Measurements from ENCODE around the gene B3GAT1. TPM values are rescaled to one million over a fixed set of nuclear protein-coding genes. Genes with fewer than 3 reads are reported as not detected.
"Not testable (repeated sequence)": the region's sequence is repeated elsewhere in the genome, so short reads cannot be mapped to it uniquely, and the experiment has no call there.

The B3GAT1 gene
- total RNA-seq, 1 donor from 2014 or later: 0.52 TPM

DNA sequence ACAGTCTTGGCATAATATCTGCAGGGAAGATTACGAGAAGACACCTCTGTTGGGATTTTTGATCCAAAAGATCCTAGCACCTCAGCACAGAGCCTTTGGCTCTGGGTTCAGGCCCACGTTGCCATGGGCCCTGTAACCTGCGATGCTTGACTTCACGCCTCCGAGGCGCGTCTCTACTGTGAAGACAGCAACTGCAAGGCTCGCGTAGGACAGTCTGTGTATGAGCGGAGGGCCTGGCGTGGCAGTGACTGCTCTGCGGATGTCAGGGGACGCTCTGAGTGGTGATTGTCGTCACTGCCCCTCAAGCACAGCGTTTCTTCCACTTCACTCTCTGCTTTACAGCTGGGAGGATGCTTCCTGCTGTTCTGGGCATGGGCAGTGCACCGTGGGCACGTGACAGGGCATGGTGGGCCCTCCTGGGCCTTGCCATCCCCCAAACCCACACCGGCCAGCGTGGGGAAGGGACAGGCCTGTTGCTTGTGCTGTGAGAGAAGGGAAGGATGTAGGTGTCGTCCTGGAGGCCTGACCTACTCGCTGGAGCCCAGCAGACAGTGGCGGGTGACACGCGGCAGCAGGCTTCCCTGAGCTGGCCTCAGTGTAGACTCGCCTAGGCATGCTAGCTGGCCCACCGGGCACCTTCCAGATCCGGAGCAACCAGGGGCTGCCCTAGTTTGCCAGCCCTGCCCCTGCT lies 53.7 kb downstream of the B3GAT1 start:
- intact Hi-C loops (cut with micrococcal nuclease): no loop called here

DNA sequence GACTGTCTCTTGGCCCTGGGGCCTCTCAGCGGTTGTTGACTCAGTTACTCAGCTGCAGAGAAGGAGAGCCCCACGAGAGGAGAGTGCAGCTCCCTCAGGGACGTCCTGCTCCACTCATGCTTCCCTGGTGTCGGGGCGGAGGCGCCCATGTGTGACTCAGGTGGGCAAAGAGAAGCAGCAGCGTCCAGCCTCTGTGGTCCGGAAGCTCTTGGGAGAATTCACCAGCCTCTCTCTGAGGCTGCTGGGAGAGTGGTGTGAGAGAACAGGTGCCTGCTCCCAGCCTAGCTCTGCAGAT lies 54.5 kb downstream of the B3GAT1 start:
- intact Hi-C loops (cut with micrococcal nuclease): no loop called here

DNA sequence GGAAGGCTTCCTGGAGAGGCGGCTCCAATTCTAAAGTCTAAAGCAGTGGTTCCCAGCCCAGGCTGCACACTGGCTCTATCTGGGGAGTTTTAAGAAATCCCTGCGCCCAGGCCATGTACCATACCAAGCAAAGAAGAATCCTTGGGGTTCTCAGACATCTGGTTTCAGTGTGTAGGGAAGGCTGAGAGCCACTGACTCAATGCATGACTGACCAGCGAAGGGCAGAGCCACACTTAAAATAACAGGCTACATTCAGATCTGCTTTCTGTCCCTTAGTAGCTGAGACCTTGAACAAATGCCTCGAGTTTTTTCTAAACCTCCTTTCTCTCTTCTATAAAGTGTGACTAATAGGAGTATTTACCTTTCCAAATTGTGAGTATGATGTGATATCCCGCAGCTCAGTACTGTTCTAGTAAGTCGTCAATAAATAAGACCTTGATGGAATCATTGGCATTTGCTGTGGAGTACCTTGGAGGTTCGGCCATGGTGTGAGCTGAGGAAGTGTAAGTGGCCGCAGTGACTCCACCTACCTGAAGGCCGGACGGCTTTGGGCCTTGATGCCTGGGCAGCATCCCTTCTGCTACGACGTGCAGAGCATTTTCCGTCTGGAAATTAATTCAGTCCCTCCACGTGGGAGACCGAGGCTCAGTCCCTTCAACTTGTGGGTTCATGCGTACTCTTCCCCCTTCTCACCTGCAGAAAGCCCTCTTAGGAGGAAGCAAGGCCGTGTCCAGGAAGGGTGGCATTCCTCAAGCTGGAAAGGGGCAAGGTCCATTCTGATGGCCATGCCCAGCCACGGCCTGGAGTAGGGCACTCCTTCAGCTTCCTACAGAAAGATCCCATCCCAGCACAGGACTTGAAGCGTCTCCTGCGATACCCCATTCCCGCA lies 55.1 kb downstream of the B3GAT1 start:
- intact Hi-C loops (cut with micrococcal nuclease): no loop called here

DNA sequence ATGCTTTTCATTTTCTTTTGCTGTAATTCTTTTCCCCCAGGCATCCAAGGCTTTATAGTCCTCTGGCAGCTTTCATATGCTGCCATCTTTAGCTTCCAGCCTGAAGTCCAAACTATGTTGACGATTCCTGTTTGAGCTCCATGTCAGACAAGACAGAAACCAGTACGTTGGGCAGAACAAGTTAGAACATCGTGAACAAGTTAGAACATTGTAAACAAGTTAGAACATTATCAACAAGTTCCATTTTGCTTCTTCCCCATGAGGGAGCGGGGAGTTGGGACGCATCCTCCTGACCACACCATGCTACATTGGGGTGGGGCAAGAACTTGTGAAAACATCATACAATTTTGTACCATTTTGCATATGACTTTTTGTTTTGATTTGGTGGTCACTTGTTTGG lies 56.4 kb downstream of the B3GAT1 start:
- intact Hi-C loops (cut with micrococcal nuclease): no loop called here

DNA sequence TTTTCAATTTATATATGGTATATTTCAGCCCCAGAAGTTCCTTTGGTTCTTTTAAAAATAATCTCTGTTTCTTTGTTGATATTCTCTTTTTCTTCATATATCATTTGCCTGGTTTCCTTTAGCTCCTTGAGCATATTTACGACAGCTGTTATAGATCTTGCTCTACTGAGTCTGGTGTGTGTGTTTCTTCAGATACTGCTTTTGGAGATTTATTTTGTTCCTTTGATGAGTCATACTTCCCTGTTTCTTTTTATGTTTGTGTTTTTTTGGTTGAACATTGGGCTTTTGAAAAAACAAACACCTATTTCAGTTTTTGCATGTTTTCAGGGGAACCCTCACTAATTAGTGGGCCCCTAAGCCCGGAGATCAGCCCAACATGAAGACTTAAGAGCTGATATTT lies 56.9 kb downstream of the B3GAT1 start:
- intact Hi-C loops (cut with micrococcal nuclease): no loop called here

DNA sequence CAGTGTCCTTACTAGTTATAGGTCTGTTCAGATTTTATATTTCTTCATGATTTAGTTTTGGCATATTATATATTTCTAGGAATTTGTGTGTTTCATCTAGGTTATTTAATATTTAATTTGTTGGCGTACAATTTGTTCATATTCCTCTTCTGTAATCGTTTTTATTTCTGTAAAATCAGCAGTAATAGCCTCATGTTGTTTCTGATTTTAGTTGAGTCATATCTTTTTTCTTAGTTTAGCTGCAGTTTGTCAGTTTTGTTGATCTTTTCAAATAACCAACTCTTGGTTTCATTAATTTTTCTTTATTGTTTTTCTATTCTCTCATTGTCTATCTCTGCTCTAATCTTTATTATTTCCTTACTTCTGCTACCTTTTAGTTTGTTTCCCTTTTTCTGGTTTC lies 59.9 kb downstream of the B3GAT1 start:
- intact Hi-C loops (cut with micrococcal nuclease): no loop called here

DNA sequence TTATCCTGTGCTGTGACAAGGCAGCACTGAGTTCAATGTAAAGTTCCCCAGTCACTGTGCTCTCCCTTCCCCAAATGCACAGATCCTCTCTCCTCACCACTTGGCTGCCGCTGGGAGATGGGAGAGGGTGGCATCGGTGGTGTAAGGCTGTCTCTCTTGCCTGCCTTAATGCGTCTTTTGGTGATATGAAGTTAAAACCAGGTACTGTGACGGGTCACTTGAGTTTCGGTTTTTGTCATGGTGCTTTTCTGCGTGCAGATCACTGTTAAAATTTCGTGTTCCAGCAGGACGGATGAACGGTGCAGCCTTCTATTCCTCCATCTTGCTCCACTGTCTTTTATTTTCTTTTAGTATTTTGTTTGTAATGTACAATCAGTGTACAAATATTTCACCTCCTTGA lies 61.7 kb downstream of the B3GAT1 start:
- intact Hi-C loops (cut with micrococcal nuclease): no loop called here

DNA sequence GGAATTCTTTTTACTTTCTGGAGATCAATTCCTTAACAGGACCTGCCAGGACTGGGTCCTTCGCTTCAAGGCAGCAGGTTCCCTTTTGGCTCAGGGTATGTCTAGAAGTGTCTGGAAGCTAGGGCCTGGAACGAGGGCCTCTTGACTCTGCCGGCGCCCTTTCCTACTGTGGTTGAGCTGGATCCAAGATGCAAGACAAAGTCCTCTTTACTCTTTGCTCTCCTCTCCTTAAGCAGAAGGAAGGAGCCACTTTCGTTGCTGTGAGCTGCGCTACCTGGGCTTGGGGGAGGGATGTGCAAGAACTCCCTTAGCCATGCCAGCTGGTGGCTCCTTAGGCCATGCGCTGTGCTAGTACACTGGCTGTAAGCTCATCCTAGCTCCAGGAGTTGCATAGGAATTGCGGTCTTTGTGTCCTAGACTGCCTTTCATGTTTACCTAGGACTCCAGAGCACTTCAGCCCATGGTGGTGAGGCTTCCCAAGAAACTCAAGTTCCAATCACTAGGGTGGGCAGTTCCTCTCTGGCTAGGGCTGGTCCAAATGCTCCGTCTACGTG lies 62.2 kb downstream of the B3GAT1 start:
- intact Hi-C loops (cut with micrococcal nuclease): no loop called here

DNA sequence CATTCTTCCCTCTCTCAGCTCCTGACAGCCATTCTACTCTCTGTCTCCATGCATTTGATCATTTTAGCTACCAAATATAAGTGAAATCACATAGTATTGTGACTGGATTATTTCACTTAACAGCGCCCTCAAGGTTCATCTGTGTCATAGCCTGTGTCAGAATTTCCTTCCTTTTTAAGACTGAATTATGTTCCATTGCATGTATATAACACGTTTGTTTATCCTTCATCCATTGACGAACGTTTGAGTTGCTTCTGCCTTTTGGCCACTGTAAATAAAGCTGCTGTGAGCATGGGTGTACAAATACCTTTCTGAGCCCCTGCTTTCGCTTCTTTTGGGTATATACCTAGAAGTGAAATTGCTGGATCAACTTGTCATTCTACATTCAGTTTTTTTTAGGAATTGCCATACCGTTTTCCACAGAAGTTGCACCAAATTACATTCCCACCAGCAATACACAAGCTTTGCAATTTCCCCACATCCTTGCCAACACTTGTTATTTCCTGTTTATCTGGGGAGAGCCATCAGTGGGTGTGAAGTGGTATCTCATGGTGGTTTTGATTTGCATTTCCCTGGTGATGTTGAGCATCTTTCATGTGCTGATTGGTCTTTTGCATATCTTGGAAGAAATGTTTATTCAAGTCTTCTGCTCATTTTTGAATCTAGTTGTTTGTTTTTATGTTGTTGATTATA lies 62.8 kb downstream of the B3GAT1 start:
- intact Hi-C loops (cut with micrococcal nuclease): no loop called here

DNA sequence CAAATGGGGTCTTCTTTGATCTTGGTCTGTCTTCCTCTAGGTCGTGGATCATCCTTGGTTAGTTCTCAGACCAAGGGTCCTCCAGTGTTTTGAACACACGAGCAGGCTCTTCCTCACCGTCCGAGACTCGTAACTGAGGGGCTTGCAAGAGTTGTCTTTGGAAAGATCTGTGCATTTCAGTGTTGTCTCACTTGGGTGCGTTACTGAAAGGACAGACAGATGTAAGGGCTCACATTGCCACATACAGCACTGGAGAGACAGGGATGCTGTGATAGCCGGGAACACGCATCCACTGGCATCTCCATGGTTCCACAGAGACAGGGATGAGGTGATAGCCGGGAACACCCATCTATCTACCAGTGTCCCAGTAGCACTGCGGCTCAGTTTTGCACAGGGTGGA lies 64.6 kb downstream of the B3GAT1 start:
- intact Hi-C loops (cut with micrococcal nuclease): no loop called here

DNA sequence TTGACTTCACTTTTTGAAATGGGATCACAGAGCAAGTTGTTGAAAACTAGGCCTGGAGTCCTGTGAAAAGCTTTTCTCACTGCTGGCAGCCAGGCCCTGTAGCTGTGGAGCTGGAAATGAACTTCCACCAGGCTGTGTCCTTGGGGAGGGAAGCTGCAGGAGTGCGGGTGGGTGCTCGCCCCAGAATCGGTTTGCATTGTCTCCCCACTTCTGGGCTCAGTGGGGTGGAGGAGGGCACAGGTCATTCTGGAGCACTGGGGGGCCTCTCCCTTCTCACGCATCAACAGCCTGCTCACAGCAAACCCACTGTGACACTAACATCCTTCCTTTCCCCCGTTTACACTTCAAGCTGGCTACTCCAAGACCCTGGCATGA lies 65.1 kb downstream of the B3GAT1 start:
- intact Hi-C loops (cut with micrococcal nuclease): no loop called here

DNA sequence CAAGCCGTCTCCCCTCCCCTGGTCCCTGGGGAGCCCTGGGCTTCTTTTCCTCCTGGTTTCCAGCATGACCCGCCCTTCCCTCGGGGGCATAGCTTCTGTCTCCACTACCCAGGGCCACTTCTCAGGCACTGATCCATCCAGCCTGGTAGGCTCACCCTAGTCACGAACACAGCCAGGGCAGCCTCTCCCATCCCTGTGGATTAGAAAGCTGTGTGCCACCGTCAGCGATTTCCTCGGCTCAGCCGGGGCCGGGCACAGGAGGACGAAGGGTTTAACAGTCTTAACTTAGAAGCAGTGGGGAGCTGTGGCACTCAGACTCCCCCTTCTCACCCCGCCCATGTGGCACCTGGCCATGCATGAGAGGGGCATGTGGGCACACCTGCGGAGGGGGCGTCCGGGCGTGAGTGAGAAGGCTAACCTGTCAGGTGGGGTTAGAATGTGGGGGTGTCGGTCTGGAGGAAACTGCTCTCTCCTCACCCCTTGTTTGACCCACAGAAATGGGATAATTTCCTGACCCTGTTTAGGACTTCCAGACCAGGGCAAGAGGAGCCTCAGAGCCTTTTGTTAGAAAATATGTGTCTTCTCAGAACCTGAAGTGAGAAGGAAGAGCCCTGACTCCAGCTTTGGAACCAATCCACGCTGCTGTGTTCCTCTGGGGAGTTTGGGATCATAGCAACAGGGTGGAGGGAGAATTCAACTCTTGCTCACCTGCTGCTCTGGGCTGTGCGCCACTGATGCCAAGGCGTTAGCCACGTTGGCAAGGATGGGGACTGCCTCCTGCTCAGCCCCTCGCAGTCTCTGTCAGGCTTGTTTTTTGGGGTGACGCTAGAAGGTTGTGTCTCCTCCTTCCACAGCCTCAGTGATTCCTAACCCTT lies 65.7 kb downstream of the B3GAT1 start:
- intact Hi-C loops (cut with micrococcal nuclease): no loop called here

DNA sequence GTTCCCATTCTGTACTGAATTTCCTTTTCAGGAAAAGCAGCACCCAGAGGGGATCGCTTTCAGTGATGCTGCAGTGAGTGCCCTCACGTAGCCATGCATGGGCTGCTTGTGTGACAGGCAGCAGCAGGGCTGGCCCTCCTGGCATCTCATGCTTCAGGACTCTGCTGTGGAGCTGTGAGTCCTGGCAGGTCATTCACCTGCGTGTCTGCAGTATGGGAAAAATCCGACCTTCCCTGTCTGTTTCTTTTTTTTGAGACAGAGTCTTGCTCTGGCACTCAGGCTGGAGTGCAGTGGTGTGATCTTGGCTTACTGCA lies 66.8 kb downstream of the B3GAT1 start:
- intact Hi-C loops (cut with micrococcal nuclease): no loop called here

DNA sequence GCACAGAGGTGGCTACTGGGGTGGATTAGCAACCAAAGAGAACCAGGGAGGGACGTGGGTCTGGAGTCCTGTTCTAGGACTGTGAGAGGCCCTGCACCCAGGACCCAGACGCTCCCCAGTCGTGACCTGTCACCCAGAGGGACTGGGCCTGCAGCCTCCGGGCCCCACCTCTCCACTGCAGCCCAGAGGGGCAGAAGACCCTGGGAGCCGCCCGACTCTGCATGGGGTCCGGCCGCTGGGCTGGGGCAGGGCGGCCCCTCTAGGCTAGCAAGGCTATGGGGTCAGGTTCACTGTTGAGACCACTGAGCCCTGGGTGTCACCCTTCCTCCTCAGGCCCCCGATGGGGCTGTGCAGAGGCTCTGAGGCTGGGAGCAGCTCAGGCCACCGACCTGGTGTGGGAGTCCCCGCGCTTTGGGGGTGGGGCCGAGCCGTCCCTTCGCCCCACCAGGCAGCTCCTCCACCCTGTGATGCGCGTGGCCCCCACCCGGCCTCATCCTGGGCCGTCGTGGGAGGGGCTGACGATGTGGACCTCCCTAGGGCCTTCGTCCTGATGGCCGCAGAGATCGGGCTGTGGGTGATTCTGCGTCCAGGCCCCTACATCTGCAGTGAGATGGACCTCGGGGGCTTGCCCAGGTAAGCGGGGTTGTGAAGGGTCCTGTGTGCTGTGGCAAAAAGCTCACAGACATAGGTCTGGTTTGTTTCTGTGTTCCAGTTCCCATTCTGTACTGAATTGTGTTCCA lies 67.4 kb downstream of the B3GAT1 start:
- intact Hi-C loops (cut with micrococcal nuclease): not testable (repeated sequence)

DNA sequence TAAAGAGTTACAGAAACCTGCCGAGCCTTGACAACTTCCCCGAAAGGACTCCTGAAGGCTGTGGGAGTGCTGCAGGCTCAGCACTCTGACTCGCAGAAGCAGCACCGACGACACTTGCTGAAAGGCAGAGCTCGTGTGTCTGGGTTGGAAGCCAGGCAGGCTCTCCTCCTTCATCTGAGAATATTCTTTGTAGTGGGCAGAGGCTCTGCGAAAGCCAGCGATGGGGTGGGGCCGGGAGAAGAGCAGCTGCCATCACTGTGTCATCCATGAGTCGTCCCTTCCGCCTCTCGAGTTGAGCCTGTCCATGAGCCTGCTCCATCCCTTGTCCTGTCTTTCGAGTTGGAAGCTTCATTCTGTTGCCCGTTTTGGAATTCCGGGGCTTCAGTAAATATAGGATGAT lies 68.4 kb downstream of the B3GAT1 start:
- intact Hi-C loops (cut with micrococcal nuclease): no loop called here

DNA sequence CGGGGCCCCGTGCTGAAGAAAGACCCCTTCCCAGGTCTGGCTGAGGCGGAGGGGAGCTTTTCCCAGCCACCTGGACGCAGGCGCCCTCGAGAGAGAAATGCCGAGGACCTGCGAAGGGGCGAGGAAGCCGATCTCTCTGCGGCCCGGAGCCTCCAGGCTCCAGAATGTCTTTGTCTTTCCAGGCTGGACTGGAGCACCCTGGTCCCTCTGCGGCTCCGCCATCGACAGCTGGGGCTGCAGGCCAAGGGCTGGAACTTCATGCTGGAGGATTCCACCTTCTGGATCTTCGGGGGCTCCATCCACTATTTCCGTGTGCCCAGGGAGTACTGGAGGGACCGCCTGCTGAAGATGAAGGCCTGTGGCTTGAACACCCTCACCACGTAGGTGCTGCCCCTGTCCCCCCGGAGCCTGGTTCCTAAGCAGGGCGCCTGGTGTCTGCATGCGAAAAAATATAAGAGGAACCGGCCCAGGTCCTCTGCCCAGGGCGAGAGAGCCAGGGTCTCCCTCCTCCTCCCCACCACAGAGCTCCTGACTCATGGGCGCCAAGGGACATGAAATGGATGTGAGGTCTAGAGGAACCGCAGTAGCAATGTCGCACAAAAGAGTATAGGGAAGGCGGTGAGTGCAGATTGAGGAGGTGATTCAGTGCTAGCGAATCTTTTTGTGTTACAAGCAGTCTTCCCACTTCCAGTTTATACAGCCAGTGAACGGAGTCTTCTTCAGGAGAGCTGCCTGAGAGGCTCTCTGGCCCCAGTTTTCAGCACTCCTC lies 69.3 kb downstream of the B3GAT1 start:
- intact Hi-C loops (cut with micrococcal nuclease): no loop called here

DNA sequence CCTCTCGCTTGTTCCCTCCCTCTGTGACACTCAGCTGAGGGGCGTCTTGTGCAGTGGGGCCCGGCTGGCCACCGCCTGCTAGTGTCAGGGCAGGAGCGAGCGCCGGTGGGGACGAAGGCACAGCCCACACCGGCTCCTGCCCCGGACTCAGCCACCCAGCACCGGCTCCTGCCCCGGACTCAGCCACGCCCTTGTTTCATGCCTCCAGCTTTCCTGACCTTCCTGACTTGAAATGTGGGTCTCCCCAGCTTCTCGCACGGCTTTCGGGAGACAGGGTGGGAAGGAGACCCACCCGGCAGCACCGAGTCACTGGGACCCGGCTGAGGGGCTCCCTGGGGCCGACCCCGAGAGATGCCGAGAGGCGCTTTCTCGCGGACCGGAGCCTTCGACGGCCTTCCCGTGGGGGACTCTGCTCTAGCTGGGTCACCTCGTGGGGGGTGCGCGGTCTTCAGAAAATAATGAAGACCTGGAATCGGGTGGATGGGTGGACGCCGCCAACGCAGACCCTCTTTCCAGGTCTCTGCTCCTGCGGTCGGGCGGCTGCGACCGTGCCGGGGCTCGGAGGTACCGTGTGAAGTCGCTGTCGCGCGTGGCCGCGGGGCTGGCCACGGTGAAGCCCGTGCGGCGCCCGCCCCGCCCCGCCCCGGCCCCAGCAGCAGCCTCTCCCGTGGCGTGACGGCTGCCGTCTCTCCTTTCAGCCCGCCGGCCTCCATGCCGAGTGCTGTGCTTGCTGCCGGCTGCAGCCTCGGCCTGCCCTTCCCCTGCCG lies 70.1 kb downstream of the B3GAT1 start:
- intact Hi-C loops (cut with micrococcal nuclease): no loop called here

DNA sequence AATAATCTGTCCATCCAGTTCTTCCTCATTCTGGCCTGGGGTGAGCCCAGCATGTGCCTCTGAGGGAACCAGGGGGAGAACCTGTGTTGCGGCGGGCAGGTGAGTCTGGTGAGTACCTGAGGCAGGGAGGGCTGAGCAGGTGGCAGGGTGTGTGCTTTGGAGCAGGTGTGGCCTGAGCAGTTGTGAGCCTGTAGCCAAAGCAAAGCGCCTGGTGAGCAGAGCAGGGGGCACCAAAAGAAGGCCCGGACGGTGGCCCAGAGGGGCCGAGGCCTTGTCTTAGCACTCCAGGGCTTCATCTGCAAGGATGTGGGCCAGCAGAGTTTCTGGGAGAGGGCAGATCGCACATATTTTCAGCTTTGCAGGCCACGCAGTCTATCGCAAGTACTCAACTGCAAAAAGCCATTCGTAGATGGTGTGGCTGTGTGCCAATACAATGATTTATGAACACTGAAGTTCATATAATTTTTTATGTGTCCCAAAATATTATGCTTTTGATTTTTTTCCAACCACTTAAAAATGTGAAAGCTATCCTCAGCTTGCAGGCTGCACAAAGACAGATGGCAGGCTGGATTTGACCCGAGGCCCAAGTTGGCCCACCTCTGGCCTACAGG lies 71.6 kb downstream of the B3GAT1 start:
- intact Hi-C loops (cut with micrococcal nuclease): no loop called here

DNA sequence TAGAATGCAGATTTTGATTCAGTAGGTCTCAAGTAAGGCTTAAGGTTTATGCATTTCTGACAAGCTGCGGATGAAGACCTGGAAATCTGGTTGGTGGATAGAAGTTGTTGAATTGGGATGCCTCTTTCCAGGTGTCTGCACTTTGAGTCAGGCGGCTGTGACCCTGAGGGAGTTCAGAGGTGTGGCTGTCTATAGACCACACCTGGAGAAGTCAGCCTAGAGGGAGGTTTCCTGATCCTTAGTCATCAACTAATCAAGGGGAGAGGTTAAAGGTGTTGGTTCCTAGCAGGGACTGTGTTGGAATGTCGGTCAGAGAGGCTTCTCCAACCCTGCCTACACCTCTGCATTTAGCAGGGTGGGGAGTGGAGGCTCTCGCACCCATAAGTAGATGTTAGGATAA lies 72.3 kb downstream of the B3GAT1 start:
- intact Hi-C loops (cut with micrococcal nuclease): no loop called here
